ENCODE results near the gene OOEP.
"Not testable (repeated sequence)": the region's sequence is repeated elsewhere in the genome, so short reads cannot be mapped to it uniquely, and the experiment has no call there.

Gene OOEP

GRCh38 chr6:73393278-73393677 is 23.6 kb upstream of the OOEP start:
- H3K27ac ChIP-seq, result no peak overlapping the region
- TF ChIP-seq CTCF (conservative IDR thresholded peaks at IDR 0.05) (no peak), ZFX (IDR thresholded peaks at IDR 0.05) (no peak)

DNA sequence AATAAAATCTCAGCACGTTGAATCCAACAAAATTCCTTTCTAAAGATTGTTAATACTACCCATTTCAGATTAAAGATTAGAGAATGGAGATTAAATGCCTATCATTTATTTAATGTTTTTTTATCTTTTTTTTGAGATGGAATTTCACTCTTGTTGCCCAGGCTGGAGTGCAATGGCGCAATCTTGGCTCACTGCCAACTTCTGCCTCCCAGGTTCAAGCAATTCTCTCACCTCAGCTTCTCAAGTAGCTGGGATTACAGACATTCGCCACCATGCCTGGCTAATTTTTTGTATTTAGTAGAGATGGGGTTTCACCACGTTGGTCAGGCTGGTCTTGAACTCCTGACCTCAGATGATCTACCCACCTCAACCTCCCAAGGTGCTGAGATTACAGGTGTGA is 22.5 kb upstream of the OOEP start:
- H3K27ac ChIP-seq, result not testable (repeated sequence)

GRCh38 chr6:73391675-73392074 is 22.0 kb upstream of the OOEP start:
- H3K27ac ChIP-seq, result no peak overlapping the region
- TF ChIP-seq CTCF (conservative IDR thresholded peaks at IDR 0.05) (no peak), ZFX (IDR thresholded peaks at IDR 0.05) (no peak)

- no peak for TF ChIP-seq CTCF (conservative IDR thresholded peaks at IDR 0.05)
- no peak for TF ChIP-seq ZFX (IDR thresholded peaks at IDR 0.05)
- H3K27ac ChIP-seq, result no peak overlapping the region
Measured at GRCh38 chr6:73389854-73390253, 20.2 kb upstream of the OOEP start.

DNA sequence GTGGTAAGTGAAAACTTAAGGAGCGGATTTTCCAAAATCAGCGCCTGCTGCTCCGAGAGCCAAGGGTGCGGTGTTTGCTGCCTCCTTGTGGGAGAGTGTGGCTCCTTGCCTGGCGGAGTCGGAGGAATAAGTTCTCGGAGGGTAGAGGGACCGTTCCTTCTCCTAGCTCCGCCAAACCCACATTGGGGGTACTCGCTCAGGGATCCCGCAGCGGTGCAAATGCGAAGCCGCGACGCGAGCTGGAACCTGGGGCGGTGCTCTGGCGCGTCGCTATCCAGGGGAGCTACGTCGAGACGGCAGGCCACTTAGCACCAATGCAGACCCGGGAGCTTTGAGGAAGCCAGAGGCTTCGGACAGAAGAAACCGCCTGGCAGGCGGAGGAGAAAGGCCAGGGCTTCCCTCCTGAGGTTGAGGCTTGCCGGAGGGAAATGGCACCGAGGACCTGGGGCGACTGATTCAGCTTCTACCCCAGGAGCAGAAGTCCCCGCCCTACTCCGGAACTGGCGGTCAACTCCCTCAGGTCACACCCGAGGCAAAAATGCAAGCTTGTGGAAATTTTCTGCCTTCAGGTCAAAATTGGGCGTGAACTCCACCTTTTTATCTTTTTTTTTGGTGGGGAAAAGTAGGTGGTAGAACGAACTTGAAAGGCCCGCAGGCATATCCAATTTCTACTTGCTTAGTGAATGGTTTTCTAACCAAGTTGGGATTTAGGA is 19.3 kb upstream of the OOEP start:
- TF ChIP-seq CTCF (conservative IDR thresholded peaks at IDR 0.05) (peak; percentile 76), ZFX (IDR thresholded peaks at IDR 0.05) (no peak)
- H3K27ac ChIP-seq, result no peak overlapping the region

DNA sequence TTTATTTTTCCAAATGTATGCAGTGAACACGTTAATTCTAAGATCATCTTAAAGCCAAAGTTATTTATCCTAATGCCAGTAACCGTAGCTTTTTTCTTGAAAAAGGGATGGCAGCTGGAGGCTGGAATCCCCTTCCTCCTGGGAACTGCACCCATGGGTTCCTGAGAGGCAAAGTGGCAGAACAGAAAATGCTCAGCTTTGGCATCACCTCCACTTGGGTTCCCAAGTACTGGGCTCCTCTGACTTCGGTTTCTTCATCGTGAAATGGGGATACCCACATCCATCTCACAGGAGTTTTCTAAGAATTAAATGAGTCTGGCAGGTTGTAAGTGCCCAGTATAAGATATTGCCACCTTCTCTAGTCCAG is 18.7 kb upstream of the OOEP start:
- TF ChIP-seq CTCF (conservative IDR thresholded peaks at IDR 0.05) (no peak), ZFX (IDR thresholded peaks at IDR 0.05) (no peak)

DNA sequence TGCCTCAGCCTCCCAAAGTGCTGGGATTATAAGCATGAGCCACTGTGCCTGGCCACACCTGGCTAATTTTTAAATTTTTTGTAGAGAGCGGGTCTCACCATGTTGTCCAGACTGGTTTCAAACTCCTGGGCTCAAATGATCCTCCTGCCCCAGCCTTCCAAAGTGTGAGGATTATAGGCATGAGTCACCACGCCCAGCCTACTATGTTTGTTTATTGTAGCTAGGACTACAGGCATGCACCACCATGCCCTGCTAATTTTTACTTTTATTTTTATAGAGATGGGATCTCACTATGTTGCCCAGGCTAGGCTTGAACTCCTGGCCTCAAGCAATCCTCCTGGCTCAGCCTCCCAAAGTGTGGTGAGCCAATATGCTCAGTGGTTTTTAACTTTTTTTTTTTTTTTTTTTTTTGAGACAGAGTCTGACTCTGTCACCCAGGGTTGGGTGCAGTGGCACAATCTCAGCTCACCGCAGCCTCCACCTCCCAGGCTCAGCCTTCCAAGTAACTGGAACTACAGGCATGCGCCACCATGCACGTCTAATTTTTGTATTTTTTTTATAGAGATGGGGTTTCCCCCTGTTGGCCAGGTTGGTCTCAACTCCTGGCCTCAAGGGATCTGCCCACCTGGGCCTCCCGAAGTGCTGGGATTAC is 12.9 kb upstream of the OOEP start:
- H3K27ac ChIP-seq, result no peak overlapping the region
- no peak for TF ChIP-seq CTCF (conservative IDR thresholded peaks at IDR 0.05)
- TF ChIP-seq ZFX (IDR thresholded peaks at IDR 0.05), result no peak

More for the DNA sequence above, 18.7 kb upstream of the OOEP start:
- H3K27ac ChIP-seq, result no peak overlapping the region

- H3K27ac ChIP-seq, result not testable (repeated sequence)
Measured at GRCh38 chr6:73381531-73381930, 11.8 kb upstream of the OOEP start.
